BJ (cell line): ENCODE measurements around the gene EVI5. TPM values are rescaled to one million over a fixed set of nuclear protein-coding genes. Genes with fewer than 3 reads are reported as not detected.

ENCODE experiments used
- CTCF ChIA-PET: fragments of 350-600 bp; formaldehyde crosslinking; extraction: SDS; loops from one replicate; lab custom pipeline; 2021; ENCODE audit warnings: antibody characterized with exemption, inconsistent platforms; lab: Yijun Ruan, JAX
- POLR2A ChIA-PET: fragments of 300-600 bp; sonication (Branson Sonifier 250); formaldehyde crosslinking; extraction: SDS; loops from one replicate; lab custom pipeline; 2021; ENCODE audit warnings: antibody characterized with exemption; lab: Charles Lee
- DNase-seq: peaks from one replicate; pipeline ENCODE4 v3.0.0-alpha.2; 2011; ENCODE audit warnings: low read depth
- H3K27me3 ChIP-seq: 2 replicates; pipeline ENCODE4 v1.6.0; 2011; ENCODE audit warnings: low read length; ENCODE audit not compliant: control insufficient read depth, insufficient read depth
- H3K36me3 ChIP-seq: 2 replicates; pipeline ENCODE4 v1.5.1; 2011; ENCODE audit warnings: low read length; ENCODE audit not compliant: control insufficient read depth, insufficient read depth
- H3K4me3 ChIP-seq: 2 replicates; pipeline ENCODE4 v1.5.1; 2011; ENCODE audit warnings: low read depth, mild to moderate bottlenecking, control low read depth, low read length
- polyA plus RNA-seq: library from polyadenylated mRNA; depleted of rRNA; stranded (reverse); fragments of >200 nt; gene quantifications from 2 replicates; pipeline ENCODE4 v1.2.3, GENCODE V29; 2011
- TF ChIP-seq, protein P1 (sequence below): IDR thresholded peaks from 2 replicates; pipeline ENCODE4 v1.5.1; 2011; ENCODE audit warnings: low read depth, mild to moderate bottlenecking, control low read depth, inconsistent platforms, low read length, moderate library complexity; ENCODE audit not compliant: insufficient read depth

EVI5 gene
- polyA plus RNA-seq, 1 experiment, result 8.6 TPM

DNA sequence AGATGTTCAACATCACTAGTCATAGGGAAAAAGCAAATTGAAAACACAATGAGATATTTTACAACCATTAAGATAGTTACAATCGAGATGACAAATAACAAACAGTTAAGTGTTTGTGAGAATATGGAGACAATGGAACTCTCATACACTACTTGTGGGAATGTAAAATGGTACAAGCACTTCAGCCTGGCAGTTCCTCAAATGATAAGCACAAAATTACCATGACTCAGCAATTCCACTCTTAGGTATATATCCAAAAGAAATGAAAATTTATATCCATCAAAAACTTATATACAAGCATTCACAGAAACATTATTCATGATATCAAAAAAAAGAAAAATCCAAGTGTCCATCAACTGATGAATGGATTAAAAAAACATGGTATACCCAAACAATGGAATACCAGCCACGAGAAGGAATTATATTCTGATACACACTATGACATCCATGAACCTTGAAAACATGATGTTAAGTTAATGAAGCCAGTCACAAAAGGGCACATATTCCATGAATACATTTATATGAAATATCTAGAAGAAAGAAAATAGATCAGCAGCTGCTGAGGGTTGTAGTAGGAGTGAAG is 76.4 kb downstream of the EVI5 start:
- H3K36me3 ChIP-seq, result no peaks in the 10 kb centered on the region
- no peak overlapping the region for H3K4me3 ChIP-seq
- H3K27me3 ChIP-seq, result no peaks in the 10 kb centered on the region
- CTCF ChIA-PET, result no interaction called here
- DNase-seq, result no peak
- TF ChIP-seq, protein P1, sequence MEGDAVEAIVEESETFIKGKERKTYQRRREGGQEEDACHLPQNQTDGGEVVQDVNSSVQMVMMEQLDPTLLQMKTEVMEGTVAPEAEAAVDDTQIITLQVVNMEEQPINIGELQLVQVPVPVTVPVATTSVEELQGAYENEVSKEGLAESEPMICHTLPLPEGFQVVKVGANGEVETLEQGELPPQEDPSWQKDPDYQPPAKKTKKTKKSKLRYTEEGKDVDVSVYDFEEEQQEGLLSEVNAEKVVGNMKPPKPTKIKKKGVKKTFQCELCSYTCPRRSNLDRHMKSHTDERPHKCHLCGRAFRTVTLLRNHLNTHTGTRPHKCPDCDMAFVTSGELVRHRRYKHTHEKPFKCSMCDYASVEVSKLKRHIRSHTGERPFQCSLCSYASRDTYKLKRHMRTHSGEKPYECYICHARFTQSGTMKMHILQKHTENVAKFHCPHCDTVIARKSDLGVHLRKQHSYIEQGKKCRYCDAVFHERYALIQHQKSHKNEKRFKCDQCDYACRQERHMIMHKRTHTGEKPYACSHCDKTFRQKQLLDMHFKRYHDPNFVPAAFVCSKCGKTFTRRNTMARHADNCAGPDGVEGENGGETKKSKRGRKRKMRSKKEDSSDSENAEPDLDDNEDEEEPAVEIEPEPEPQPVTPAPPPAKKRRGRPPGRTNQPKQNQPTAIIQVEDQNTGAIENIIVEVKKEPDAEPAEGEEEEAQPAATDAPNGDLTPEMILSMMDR, result no peak
- POLR2A ChIA-PET, result no interaction called here

DNA sequence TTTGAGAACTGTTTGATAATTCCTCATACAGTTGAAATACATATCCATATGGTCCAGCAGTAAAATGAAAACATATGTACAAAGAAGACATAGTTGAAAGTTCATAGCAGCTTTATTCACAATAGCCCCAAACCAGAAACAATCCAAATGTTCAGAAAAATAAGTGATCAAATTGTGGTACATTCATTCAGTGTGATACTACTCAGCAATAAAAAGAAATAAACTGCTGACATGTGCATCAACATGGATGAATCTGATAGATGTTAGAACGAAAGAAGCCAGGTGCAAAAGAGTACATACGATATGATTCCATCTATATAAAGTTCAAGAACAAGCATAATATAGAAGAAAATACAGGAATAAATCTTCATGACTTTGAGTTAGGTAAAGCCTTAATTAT is 77.2 kb downstream of the EVI5 start:
- POLR2A ChIA-PET, result no interaction called here
- DNase-seq, result no peak
- no peaks in the 10 kb centered on the region for H3K27me3 ChIP-seq
- no peaks in the 10 kb centered on the region for H3K36me3 ChIP-seq
- TF ChIP-seq, protein P1, result no peak
- H3K4me3 ChIP-seq, result no peak overlapping the region
- CTCF ChIA-PET, result no interaction called here

DNA sequence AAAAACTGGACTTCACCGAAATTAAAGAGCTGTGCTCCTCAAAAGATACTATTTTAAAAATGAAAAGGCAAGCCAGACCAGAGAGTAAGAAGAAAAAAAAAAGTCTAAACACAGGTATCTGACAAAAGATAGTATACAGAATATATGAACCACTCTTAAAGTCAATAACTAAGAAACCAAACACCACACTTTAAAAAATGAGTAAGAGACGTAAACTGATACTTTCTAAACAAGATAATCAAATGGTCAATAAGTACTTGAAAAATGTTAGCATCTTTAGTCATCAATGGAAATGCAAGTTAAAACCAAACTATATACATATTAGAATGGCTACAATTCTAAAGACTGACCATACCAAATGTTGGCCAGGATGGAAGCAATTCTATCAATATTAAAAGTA is 77.6 kb downstream of the EVI5 start:
- DNase-seq, result no peak
- CTCF ChIA-PET, result no interaction called here
- H3K36me3 ChIP-seq, result no peaks in the 10 kb centered on the region
- POLR2A ChIA-PET, result no interaction called here
- TF ChIP-seq, protein P1, result no peak
- no peak overlapping the region for H3K4me3 ChIP-seq
- H3K27me3 ChIP-seq, result no peaks in the 10 kb centered on the region

DNA sequence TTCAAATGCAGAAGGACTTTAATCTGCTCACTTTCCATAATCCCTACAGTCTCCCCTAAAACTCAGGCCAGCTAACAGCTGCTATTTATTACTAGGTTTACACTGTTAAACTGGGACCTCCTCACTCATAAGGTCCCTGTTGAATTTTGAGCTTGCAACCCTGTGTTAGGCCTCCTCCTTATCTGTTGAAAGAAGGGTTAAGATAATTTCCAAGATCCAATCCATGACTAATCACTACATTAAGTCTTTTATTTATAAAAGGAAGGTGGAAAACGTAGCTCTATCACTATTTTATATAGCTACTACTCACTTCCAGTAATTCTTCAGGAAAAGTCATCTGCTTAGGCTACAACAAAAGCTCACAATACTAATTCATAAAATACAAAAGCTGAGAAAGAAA is 79.5 kb downstream of the EVI5 start:
- no peak overlapping the region for H3K4me3 ChIP-seq
- POLR2A ChIA-PET, result no interaction called here
- no peaks in the 10 kb centered on the region for H3K36me3 ChIP-seq
- TF ChIP-seq, protein P1, result no peak
- CTCF ChIA-PET, result interaction anchor here (0.7 to 1.4 kb wide), 3 partner anchors 10 to 396 kb away, joined by 3 read pairs; no protein-coding TSS in a partner anchor
- H3K27me3 ChIP-seq, result no peaks in the 10 kb centered on the region
- DNase-seq, result no peak

GRCh38 chr1:92701147-92701546 is 83.8 kb downstream of the EVI5 start:
- ChIA-PET CTCF (no interaction called here), POLR2A (interaction anchor here (0.6 kb wide), 1 partner anchor 835 kb away, joined by 4 read pairs; no protein-coding TSS in a partner anchor)
- TF ChIP-seq, protein P1, result no peak

More at GRCh38 chr1:92701147-92701546, 83.8 kb downstream of the EVI5 start:
- Histone ChIP-seq H3K4me3 (no peak overlapping the region), H3K36me3 (no peaks in the 10 kb centered on the region), H3K27me3 (no peaks in the 10 kb centered on the region)
- no peak for DNase-seq
